GM12878 (cell line): ENCODE data around the gene IFNK. TPM values are rescaled to one million over a fixed set of nuclear protein-coding genes. Genes with fewer than 3 reads are reported as not detected.

Experiments
- ATAC-seq: fragments of 200-7000 bp; cut with Tn5 transposase; 3 replicates; pipeline ENCODE4 v1.9.1; 2020; ENCODE audit warnings: mild to moderate bottlenecking, moderate library complexity
- BruUV-seq: library from RNA; stranded (reverse); fragments of 400-500 nt; replicated peaks from 2 replicates; lab custom pipeline; 2021; lab: Mats Ljungman, UMichigan
- CTCF ChIA-PET: fragments of 300-600 bp; sonication (Branson Sonifier 250); formaldehyde crosslinking; extraction: SDS; loops from one replicate; lab custom pipeline; 2021; ENCODE audit warnings: inconsistent platforms; lab: Yijun Ruan, JAX
- POLR2A ChIA-PET: fragments of 350-600 bp; formaldehyde crosslinking; extraction: SDS; loops from one replicate; lab custom pipeline; 2021; ENCODE audit warnings: inconsistent platforms; lab: Charles Lee
- RAD21 ChIA-PET: fragments of 300-600 bp; sonication (Branson Sonifier 250); formaldehyde crosslinking; loops from one replicate; lab custom pipeline; 2023; ENCODE audit warnings: antibody characterized with exemption; ENCODE audit not compliant: unreplicated experiment; lab: Charles Lee
- SMC1A ChIA-PET: fragments of 300-600 bp; sonication (Branson Sonifier 250); formaldehyde crosslinking; loops from one replicate; lab custom pipeline; 2023; ENCODE audit not compliant: unreplicated experiment, uncharacterized antibody; lab: Charles Lee
- DNase-seq: peaks from one replicate; pipeline ENCODE4 v3.0.0-alpha.2; 2011; ENCODE audit warnings: low read depth, low spot score
- FAIRE-seq: peaks from 3 replicates; lab custom pipeline; 2011; peaks lifted over from hg19 to GRCh38; lab: Jason Lieb, UNC
- H2AFZ ChIP-seq: 2 replicates; pipeline ENCODE4 v1.6.0; 2011; ENCODE audit warnings: low read depth, low read length, control low read depth; ENCODE audit not compliant: control insufficient read depth
- H3K27ac ChIP-seq: 2 replicates; pipeline ENCODE4 v1.5.1; 2011; ENCODE audit warnings: control low read depth; ENCODE audit not compliant: control insufficient read depth, insufficient read depth
- H3K27me3 ChIP-seq, 2 experiments: replicated peaks in 1 of 2; 2 replicates each; pipeline versions ENCODE4 v1.6.0 to v1.6.1; 2011; ENCODE audit warnings: low read length in 1 of 2; ENCODE audit not compliant: control insufficient read depth in 2 of 2, insufficient read depth in 2 of 2
- H3K36me3 ChIP-seq, 2 experiments: 2 replicates each; pipeline ENCODE4 v1.5.1; 2011; ENCODE audit warnings: low read length in 1 of 2; ENCODE audit not compliant: control insufficient read depth in 2 of 2, insufficient read depth in 2 of 2
- H3K4me1 ChIP-seq: 2 replicates; pipeline ENCODE4 v1.6.1; 2011; ENCODE audit warnings: mild to moderate bottlenecking, low read length, moderate library complexity, mixed read lengths; ENCODE audit not compliant: control insufficient read depth, insufficient read depth
- H3K4me2 ChIP-seq: 2 replicates; pipeline ENCODE4 v1.6.0; 2011; ENCODE audit warnings: control low read depth; ENCODE audit not compliant: control insufficient read depth, insufficient read depth
- H3K4me3 ChIP-seq: fragments of 200-600 bp; sonication (generic); 2 replicates; pipeline ENCODE4 v1.5.1; 2016
- H3K79me2 ChIP-seq: 2 replicates; pipeline ENCODE4 v1.6.0; 2011; ENCODE audit warnings: low read length; ENCODE audit not compliant: control insufficient read depth, insufficient read depth
- H3K9ac ChIP-seq: 2 replicates; pipeline ENCODE4 v1.8.0; 2011; ENCODE audit warnings: low read length, control low read depth, mixed read lengths; ENCODE audit not compliant: control insufficient read depth, insufficient read depth
- H3K9me3 ChIP-seq: replicated peaks from 3 replicates; pipeline ENCODE4 v1.5.1; 2011; ENCODE audit warnings: mild to moderate bottlenecking, low read length; ENCODE audit not compliant: control insufficient read depth, insufficient read depth
- H4K20me1 ChIP-seq: 2 replicates; pipeline ENCODE4 v1.6.0; 2011; ENCODE audit not compliant: control insufficient read depth, insufficient read depth
- EGR1 ChIP-seq, 2 experiments: IDR thresholded peaks; 1 replicate in 1 of 2; 2 replicates in 1 of 2; pipeline ENCODE4 v1.6.1; 2011 to 2012; ENCODE audit warnings: low read depth in 2 of 2, low read length in 2 of 2, borderline replicate concordance in 1 of 2, mild to moderate bottlenecking in 1 of 2, moderate library complexity in 1 of 2
- IKZF1 ChIP-seq: fragments of 450-650 bp; conservative IDR thresholded peaks from 2 replicates; pipeline ENCODE4 v1.6.1; 2017; ENCODE audit warnings: antibody characterized with exemption, mild to moderate bottlenecking
- KDM1A ChIP-seq: fragments of 200-600 bp; sonication (generic); IDR thresholded peaks from 2 replicates; pipeline ENCODE4 v1.6.1; 2016; ENCODE audit warnings: borderline replicate concordance
- LARP7 ChIP-seq: fragments of 450-650 bp; IDR thresholded peaks from 2 replicates; pipeline ENCODE4 v1.6.1; 2017; ENCODE audit warnings: mild to moderate bottlenecking
- MTA3 ChIP-seq: IDR thresholded peaks from 2 replicates; pipeline ENCODE4 v1.6.1; 2012; ENCODE audit warnings: low read length, inconsistent platforms, borderline replicate concordance
- NR2C2 ChIP-seq: IDR thresholded peaks from 2 replicates; pipeline ENCODE4 v1.6.1; 2011; ENCODE audit warnings: borderline replicate concordance, low read depth; ENCODE audit not compliant: control insufficient read depth, insufficient read length
- NR2F1 ChIP-seq: fragments of 450-650 bp; conservative IDR thresholded peaks from 2 replicates; pipeline ENCODE4 v1.6.1; 2017; ENCODE audit warnings: mild to moderate bottlenecking
- PML ChIP-seq: IDR thresholded peaks from 2 replicates; pipeline ENCODE4 v1.6.1; 2012; ENCODE audit warnings: low read length, inconsistent platforms
- POLR2AphosphoS5 ChIP-seq: IDR thresholded peaks from 2 replicates; pipeline ENCODE4 v1.6.1; 2011; ENCODE audit warnings: mild to moderate bottlenecking, low read length, inconsistent platforms
- TARDBP ChIP-seq: IDR thresholded peaks from 2 replicates; pipeline ENCODE4 v1.6.1; 2016; ENCODE audit warnings: borderline replicate concordance
- TCF3 ChIP-seq: IDR thresholded peaks from 2 replicates; pipeline ENCODE4 v1.6.1; 2012; ENCODE audit warnings: low read depth, mild to moderate bottlenecking, low read length, borderline replicate concordance; ENCODE audit not compliant: insufficient read depth
- ZBED1 ChIP-seq: IDR thresholded peaks from 2 replicates; pipeline ENCODE4 v1.6.1; 2016; ENCODE audit warnings: borderline replicate concordance
- ZSCAN29 ChIP-seq: fragments of 450-650 bp; IDR thresholded peaks from 2 replicates; pipeline ENCODE4 v1.6.1; 2017; ENCODE audit warnings: mild to moderate bottlenecking, moderate library complexity
- WGBS: methylation state at CpG from one replicate; pipeline ENCODE4 v1.1.6; 2016; ENCODE audit warnings: low lambda C conversion rate; ENCODE audit not compliant: insufficient replicate concordance, insufficient coverage; ENCODE audit errors: missing lambda C conversion rate; 5-methylcytosine and 5-hydroxymethylcytosine counted together
- in situ Hi-C: fragments of 300-500 bp; cut with MboI; formaldehyde crosslinking; loops from 9 replicates; pipeline ENCODE4 v1.14.3; 2018; ENCODE audit warnings: mixed read lengths
- intact Hi-C: fragments of 100-400 bp; cut with micrococcal nuclease; formaldehyde crosslinking; loops from one replicate; pipeline ENCODE4 v1.14.2; 2022; ENCODE audit not compliant: unreplicated experiment
- polyA plus RNA-seq, 11 experiments: library from polyadenylated mRNA; depleted of rRNA in 4 of 11; unstranded in 6 of 11; stranded (reverse) in 5 of 11; fragments of >200 nt; fragmentation: Nextera tagmentation in 4 of 11; fragmentation: Illumina TruSeq in 1 of 11; extraction: Ambion mirVana in 4 of 11; extraction: Trizol in 1 of 11; gene quantifications; 1 replicate in 1 of 11; 2 replicates in 10 of 11; pipeline versions ENCODE4 v1.2.1 to v1.2.3, GENCODE V29; 2011 to 2016; ENCODE audit warnings: inconsistent platforms in 2 of 11, missing spikeins in 2 of 11, low read depth in 1 of 11
- total RNA-seq, 4 experiments: library from RNA; depleted of rRNA in 3 of 4; stranded (reverse); fragments of >200 nt in 3 of 4; fragmentation: Illumina TruSeq in 1 of 4; extraction: Trizol in 1 of 4; gene quantifications; 2 replicates each; pipeline versions ENCODE4 v1.2.1 to v1.2.3, GENCODE V29; 2013 to 2021
- TF ChIP-seq, protein P1 (sequence below): fragments of 450-650 bp; formaldehyde crosslinking; IDR thresholded peaks from 2 replicates; pipeline ENCODE4 v1.4.0; 2022; ENCODE audit warnings: mild to moderate bottlenecking, moderate library complexity
- TF ChIP-seq, protein P2 (sequence below): fragments of 450-650 bp; IDR thresholded peaks from 2 replicates; pipeline ENCODE4 v1.6.1; 2017; ENCODE audit warnings: mild to moderate bottlenecking, moderate library complexity

The IFNK gene
- total and polyA plus RNA-seq, 10 of the 15 experiments (the other 5 are each of a cell fraction or from before 2014, with no cell fraction given): 0.06 TPM; not detected in 9

DNA sequence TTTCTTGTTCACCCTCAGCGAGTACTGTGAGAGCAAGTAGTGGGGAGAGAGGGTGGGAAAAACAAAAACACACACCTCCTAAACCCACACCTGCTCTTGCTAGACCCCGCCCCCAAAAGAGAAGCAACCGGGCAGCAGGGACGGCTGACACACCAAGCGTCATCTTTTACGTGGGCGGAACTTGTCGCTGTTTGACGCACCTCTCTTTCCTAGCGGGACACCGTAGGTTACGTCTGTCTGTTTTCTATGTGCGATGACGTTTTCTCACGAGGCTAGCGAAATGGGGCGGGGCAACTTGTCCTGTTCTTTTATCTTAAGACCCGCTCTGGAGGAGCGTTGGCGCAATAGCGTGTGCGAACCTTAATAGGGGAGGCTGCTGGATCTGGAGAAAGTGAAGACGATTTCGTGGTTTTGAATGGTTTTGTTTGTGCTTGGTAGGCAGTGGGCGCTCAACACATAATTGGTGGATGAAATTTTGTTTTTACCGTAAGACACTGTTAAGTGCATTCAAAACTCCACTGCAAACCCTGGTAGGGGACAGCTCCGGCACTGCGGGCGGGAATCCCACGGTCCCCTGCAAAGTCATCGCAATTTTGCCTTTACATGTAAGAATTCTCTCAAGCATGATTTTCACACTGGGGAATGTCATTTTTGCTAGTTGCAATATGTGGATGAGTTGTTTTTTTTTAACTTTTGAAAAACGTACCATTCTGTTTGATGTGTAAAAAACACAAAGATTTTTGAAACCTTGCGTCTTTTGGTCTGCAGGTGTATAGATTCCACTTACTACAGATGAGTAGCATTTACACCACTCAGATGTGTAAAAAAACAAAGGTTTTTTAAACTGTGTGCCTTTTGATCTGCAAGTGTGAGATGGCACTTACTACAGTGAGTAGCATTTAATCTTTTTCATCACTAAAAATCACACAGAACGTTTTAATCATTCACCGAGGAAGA lies 49.8 kb downstream of the IFNK start:
- intact Hi-C loops (no loop called here), in situ Hi-C loops (no loop called here)
- 2% methylated on average over 35 of the region's 35 CpGs for WGBS
- no peaks in the 10 kb centered on the region; the same call in 1 of the 3 replicates for H3K9me3 ChIP-seq
- POLR2A ChIA-PET: interaction anchor here (0.7 to 1.6 kb wide), 4 partner anchors 11 to 195 kb away, joined by 3 to 7 read pairs (median 3); no protein-coding TSS in a partner anchor
- no peaks in the 10 kb centered on the region for H3K27me3 ChIP-seq
- RAD21 ChIA-PET: interaction anchor here (1.5 kb wide), 1 partner anchor 35 kb away, joined by 4 read pairs; no protein-coding TSS in a partner anchor
- peak overlapping the region; percentile 98 for H2AFZ ChIP-seq
- ATAC-seq: peak; percentile 86
- H3K9ac ChIP-seq: peak overlapping the region; percentile 69
- H3K4me2 ChIP-seq: peak overlapping the region; percentile 78
- CTCF ChIA-PET: interaction anchor here (1.0 kb wide), 1 partner anchor 35 kb away, joined by 4 read pairs; no protein-coding TSS in a partner anchor
- peak overlapping the region; percentile 72 for H3K4me3 ChIP-seq
- H3K27ac ChIP-seq: peak overlapping the region; percentile 68
- peak; percentile 98 for DNase-seq
- no peaks in the 10 kb centered on the region for H3K36me3 ChIP-seq
- peak; percentile 100 for FAIRE-seq
- no peaks in the 10 kb centered on the region for H4K20me1 ChIP-seq
- peaks cover 4% of the 10 kb centered on the region; the same call in 1 of the 2 replicates for H3K4me1 ChIP-seq
- SMC1A ChIA-PET: interaction anchor here (0.5 to 2.6 kb wide), 5 partner anchors 13 to 223 kb away, joined by 3 to 15 read pairs (median 3); no protein-coding TSS in a partner anchor
- TSS peak; percentile 92 for BruUV-seq
- H3K79me2 ChIP-seq: no peaks in the 10 kb centered on the region
- TF ChIP-seq TCF3: peak; percentile 34; the same call in 1 of the 2 replicates
- TF ChIP-seq ZBED1: no peak
- no peak; the same call in 1 of the 2 replicates for TF ChIP-seq TARDBP
- TF ChIP-seq IKZF1: 0 out of 2 replicates have a peak, but pooled peaks have one; percentile 11
- TF ChIP-seq NR2C2: no peak
- TF ChIP-seq NR2F1: no peak
- TF ChIP-seq KDM1A: no peak
- TF ChIP-seq, protein P1, sequence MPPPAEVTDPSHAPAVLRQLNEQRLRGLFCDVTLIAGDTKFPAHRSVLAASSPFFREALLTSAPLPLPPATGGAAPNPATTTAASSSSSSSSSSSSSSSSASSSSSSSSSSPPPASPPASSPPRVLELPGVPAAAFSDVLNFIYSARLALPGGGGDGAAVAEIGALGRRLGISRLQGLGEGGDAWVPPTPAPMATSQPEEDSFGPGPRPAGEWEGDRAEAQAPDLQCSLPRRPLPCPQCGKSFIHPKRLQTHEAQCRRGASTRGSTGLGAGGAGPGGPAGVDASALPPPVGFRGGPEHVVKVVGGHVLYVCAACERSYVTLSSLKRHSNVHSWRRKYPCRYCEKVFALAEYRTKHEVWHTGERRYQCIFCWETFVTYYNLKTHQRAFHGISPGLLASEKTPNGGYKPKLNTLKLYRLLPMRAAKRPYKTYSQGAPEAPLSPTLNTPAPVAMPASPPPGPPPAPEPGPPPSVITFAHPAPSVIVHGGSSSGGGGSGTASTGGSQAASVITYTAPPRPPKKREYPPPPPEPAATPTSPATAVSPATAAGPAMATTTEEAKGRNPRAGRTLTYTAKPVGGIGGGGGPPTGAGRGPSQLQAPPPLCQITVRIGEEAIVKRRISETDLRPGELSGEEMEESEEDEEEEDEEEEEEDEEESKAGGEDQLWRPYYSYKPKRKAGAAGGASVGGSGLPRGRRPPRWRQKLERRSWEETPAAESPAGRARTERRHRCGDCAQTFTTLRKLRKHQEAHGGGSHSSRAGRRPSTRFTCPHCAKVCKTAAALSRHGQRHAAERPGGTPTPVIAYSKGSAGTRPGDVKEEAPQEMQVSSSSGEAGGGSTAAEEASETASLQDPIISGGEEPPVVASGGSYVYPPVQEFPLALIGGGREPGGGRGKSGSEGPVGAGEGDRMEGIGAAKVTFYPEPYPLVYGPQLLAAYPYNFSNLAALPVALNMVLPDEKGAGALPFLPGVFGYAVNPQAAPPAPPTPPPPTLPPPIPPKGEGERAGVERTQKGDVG: no peak
- TF ChIP-seq EGR1 (IDR thresholded peaks at IDR 0.05; ENCODE audit: borderline replicate concordance in 1 of 2, low read depth in 2 of 2, low read length in 2 of 2): peak; percentile 42 to 96
- no peak for TF ChIP-seq LARP7
- peak; percentile 75 for TF ChIP-seq POLR2AphosphoS5
- no peak for TF ChIP-seq MTA3
- no peak for TF ChIP-seq ZSCAN29
- no peak for TF ChIP-seq PML
- TF ChIP-seq, protein P2, sequence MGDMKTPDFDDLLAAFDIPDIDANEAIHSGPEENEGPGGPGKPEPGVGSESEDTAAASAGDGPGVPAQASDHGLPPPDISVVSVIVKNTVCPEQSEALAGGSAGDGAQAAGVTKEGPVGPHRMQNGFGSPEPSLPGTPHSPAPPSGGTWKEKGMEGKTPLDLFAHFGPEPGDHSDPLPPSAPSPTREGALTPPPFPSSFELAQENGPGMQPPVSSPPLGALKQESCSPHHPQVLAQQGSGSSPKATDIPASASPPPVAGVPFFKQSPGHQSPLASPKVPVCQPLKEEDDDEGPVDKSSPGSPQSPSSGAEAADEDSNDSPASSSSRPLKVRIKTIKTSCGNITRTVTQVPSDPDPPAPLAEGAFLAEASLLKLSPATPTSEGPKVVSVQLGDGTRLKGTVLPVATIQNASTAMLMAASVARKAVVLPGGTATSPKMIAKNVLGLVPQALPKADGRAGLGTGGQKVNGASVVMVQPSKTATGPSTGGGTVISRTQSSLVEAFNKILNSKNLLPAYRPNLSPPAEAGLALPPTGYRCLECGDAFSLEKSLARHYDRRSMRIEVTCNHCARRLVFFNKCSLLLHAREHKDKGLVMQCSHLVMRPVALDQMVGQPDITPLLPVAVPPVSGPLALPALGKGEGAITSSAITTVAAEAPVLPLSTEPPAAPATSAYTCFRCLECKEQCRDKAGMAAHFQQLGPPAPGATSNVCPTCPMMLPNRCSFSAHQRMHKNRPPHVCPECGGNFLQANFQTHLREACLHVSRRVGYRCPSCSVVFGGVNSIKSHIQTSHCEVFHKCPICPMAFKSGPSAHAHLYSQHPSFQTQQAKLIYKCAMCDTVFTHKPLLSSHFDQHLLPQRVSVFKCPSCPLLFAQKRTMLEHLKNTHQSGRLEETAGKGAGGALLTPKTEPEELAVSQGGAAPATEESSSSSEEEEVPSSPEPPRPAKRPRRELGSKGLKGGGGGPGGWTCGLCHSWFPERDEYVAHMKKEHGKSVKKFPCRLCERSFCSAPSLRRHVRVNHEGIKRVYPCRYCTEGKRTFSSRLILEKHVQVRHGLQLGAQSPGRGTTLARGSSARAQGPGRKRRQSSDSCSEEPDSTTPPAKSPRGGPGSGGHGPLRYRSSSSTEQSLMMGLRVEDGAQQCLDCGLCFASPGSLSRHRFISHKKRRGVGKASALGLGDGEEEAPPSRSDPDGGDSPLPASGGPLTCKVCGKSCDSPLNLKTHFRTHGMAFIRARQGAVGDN: 0 out of 2 replicates have a peak, but pooled peaks have one; percentile 51
